Smooth muscle cell of bladder (primary cell): ENCODE results near the gene AFF1. TPM values are rescaled to one million over a fixed set of nuclear protein-coding genes. Genes with fewer than 3 reads are reported as not detected.

ENCODE experiments used
- total RNA-seq: library from RNA; depleted of rRNA; stranded (reverse); fragments of >200 nt; gene quantifications from 2 replicates; pipeline ENCODE4 v1.2.3, GENCODE V29; 2014

Gene AFF1, protein sequence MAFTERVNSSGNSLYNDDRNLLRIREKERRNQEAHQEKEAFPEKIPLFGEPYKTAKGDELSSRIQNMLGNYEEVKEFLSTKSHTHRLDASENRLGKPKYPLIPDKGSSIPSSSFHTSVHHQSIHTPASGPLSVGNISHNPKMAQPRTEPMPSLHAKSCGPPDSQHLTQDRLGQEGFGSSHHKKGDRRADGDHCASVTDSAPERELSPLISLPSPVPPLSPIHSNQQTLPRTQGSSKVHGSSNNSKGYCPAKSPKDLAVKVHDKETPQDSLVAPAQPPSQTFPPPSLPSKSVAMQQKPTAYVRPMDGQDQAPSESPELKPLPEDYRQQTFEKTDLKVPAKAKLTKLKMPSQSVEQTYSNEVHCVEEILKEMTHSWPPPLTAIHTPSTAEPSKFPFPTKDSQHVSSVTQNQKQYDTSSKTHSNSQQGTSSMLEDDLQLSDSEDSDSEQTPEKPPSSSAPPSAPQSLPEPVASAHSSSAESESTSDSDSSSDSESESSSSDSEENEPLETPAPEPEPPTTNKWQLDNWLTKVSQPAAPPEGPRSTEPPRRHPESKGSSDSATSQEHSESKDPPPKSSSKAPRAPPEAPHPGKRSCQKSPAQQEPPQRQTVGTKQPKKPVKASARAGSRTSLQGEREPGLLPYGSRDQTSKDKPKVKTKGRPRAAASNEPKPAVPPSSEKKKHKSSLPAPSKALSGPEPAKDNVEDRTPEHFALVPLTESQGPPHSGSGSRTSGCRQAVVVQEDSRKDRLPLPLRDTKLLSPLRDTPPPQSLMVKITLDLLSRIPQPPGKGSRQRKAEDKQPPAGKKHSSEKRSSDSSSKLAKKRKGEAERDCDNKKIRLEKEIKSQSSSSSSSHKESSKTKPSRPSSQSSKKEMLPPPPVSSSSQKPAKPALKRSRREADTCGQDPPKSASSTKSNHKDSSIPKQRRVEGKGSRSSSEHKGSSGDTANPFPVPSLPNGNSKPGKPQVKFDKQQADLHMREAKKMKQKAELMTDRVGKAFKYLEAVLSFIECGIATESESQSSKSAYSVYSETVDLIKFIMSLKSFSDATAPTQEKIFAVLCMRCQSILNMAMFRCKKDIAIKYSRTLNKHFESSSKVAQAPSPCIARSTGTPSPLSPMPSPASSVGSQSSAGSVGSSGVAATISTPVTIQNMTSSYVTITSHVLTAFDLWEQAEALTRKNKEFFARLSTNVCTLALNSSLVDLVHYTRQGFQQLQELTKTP
- 8.4 and 9.9 TPM in 2 replicates for total RNA-seq

GRCh38 chr4:86934771-86935565, at the start of gene AFF1:
AFF1 (plus strand) TSS chr4:86935011; CDS start chr4:86948534, 13,523 bp downstream.

GRCh38 chr4:86891762-86892635, 42.8 kb upstream of the AFF1 start, which contains the start of gene C4orf36:
C4orf36 (minus strand) TSS chr4:86892422; CDS start chr4:86891520, 902 bp downstream.

Other genes starting within 250 kb of the AFF1 start
- gene SLC10A6, start 85.6 kb upstream of the AFF1 start, total RNA-seq, result 0.28 TPM in 2 replicates
- 0.28 and 0.37 TPM in 2 replicates for gene C4orf36, start 42.6 kb upstream of the AFF1 start, total RNA-seq